Stimulated activated CD8-positive, alpha-beta memory T cell treated with anti-CD3 and anti-CD28 coated beads, Interleukin-12 subunit alpha, Interleukin-12 subunit beta, amount 100 ng/mL, for 24 hours (primary cell): ENCODE data around the gene PCYT2.

ENCODE experiments used
- DNase-seq: peaks from one replicate; pipeline ENCODE4 v3.0.0-alpha.2; 2020; ENCODE audit errors: extremely low read depth

The PCYT2 gene

DNA sequence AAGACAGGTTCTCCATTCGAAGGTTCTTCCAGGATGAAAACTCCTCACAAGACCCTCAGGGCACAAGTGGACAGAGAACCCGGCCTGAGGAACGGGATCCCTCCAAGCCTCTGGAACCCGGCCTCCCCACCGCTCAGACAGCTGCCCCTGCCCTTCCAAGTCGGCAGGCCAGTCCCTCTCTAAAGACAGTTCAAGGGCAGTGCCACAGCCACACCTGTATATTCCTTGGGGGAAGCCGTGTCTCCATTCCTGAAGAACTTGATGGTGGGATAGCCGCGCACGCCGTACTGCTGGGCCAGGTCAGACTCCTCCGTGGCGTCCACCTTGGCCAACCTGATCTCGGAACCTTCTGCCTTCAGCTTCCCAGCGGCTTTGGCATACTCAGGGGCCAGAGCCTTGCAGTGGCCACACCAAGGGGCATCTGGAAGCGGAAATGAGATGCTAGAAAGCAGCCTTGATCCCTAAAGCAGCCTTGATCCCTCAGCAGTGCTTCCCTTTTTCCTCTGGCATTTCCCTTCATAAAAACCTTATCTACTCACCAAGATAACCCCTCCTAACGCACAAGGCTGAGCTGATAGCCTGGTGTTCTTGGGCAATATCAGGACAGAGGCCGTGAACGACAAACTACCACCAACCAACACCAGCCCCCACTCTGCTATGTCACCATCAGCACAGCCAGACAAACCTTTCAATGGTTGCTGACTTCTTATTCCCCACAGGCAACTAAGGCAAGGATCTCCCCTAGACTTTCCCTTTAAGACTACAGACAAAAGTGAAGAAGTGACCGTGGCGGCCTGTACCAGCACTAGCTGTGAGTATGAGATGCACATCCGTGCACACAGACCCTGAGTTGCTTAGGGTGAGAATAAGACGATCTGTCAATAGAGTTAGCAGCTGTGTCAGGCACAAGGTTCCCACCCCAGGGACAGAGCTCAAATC is 52.0 kb downstream of the PCYT2 start:
- DNase-seq = no peak

DNA sequence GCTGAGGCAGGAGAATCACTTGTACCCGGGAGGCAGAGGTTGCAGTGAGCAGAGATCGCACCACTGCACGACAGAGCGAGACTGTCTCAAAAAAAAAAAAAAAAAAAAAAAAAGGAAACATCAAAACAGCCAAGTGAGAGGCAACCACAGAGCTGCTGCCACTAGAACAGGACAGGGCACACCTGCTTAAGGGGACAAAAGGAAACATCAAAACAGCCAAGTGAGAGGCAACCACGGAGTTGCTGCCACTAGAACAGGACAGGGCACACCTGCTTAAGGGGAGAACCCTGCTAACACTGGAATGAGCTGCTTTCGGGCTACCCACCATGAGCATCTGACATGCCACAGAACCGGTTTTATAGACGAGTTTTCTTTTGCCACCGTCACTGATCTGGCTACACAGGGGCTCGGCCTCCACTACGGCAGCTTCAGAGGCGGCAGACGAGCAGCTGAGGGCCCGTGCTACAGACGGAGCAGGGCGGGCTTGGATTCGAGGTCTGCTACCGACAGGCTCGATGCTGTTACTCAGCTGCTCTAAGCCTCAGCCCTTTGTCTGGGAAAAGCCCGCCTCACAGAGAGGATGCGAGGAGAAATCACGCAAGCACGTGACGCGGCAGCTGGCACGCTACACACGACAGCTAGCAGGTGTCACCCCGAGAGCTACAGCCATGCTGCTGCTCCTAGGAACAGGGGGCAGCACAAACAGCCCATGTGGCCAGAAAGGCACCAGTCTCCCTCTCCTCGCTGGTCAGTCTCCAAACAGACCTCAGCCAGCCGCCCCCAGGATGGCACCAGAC is 52.8 kb downstream of the PCYT2 start:
- DNase-seq = no peak

DNA sequence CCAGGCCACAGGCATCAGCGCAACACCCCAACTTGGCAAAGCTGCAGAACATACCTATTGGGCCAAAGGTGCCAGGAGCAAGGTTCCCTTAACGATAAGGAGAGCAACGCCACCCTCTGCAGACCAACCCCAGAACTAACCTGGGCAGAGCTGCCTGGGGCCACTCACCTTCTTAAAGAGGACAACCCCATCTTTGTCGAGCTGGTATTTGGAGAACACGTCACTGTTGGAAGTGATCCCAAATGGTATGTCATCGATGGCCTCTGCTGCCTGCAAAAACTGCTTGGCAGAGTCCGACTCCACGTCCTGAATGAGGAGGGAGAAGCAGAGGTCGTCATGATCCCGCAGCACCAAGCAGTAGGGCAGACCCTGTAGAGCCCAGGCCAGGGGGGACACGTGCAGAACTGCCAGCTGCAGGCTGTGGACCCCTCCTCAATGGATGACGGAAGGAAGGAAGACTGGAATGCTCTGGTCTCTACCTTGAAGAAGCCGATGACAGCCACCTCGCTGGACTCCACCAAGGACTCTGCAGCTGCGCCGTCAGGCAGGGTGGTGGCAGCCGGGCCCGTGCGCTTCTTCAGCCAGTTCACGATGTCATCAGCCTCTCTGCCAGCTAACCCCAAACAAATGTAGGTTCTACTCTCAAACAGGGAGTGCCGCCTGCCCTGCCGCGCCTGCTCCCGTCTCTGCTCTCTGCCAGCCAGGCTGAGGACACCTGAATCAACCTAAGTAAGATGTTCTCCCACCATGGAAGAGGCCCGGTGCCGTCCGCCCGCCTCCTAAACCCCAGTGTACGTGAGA is 56.0 kb downstream of the PCYT2 start:
- DNase-seq = no peak

DNA sequence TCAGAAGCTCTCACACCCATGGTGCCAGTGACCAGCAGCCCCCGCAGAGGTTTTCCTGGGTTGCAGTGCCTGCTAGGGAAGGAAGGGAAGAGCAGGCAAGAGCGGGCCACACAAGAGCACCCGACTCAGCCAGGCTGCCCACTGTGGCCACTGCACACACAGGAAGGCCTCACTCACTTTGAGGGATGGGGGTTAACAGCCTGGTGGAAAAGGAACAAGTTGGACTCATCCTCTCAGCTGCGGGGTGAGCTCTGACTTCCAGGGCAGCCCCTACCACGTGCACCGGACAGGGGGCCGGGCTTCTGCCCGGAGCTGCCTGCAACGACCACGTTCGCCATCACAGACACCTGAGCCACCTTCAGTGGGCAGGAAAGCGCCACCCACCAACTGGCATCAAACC is 59.0 kb downstream of the PCYT2 start:
- no peak for DNase-seq

DNA sequence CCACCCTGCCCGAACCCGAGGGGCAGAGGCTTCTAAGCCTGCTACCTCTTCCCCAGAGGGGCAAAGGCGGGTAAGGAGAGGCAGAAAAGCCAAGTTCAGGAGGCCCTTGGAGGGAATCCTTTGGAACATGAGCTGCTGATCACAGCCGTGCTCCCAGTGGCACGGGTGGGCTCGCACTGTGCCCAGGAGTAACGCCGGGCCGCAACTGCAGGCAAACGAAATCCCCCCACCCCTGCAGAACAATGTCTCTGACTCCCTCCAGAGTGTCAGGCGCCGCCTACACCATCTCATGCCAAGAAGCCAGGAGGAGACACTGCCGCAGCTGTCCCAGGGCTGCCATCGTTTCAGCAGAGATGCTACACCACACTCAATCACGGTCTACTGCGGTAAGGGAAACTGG is 59.8 kb downstream of the PCYT2 start:
- DNase-seq = no peak
